ENCODE measurements around the gene GSG1L. TPM values are rescaled to one million over a fixed set of nuclear protein-coding genes. Genes with fewer than 3 reads are reported as not detected.

GSG1L gene
- total and polyA plus RNA-seq, 4 donors, result not detected

- TF ChIP-seq, protein P1, sequence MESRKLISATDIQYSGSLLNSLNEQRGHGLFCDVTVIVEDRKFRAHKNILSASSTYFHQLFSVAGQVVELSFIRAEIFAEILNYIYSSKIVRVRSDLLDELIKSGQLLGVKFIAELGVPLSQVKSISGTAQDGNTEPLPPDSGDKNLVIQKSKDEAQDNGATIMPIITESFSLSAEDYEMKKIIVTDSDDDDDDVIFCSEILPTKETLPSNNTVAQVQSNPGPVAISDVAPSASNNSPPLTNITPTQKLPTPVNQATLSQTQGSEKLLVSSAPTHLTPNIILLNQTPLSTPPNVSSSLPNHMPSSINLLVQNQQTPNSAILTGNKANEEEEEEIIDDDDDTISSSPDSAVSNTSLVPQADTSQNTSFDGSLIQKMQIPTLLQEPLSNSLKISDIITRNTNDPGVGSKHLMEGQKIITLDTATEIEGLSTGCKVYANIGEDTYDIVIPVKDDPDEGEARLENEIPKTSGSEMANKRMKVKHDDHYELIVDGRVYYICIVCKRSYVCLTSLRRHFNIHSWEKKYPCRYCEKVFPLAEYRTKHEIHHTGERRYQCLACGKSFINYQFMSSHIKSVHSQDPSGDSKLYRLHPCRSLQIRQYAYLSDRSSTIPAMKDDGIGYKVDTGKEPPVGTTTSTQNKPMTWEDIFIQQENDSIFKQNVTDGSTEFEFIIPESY (IDR thresholded peaks at IDR 0.05), result no peak
- TF ChIP-seq YY1 (IDR thresholded peaks at IDR 0.05), result no peak
These were observed 218.7 kb downstream of the GSG1L start (continued) for GRCh38 chr16:27844826-27845225.

DNA sequence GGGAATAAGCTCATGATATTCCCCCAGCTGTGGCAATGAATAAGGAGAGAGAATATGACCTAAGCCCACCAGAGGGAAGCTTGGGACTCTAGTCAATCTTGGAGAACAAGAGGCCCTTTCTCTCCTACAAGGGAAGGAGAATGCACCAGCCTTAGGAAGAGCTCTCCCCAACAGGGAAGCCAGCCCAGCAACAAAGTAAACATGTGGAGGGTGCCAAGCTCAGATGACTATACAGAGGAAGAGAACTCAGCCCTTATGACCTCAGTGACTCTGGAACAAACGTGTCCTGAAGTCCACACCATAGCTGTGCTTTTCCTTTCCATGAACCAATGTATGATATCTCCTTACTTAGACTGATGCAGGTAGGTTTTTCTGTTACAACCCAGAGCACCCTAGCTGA, 219.7 kb downstream of the GSG1L start:
- no peaks in the 10 kb centered on the region for H3K36me3 ChIP-seq (ENCODE audit: control insufficient read depth in 4 of 4, insufficient read depth in 3 of 4, low read depth in 1 of 4, low read length in 3 of 4)
- H3K9me3 ChIP-seq (ENCODE audit: control insufficient read depth in 4 of 4, low read length in 3 of 4), result no peaks in the 10 kb centered on the region
- no peaks in the 10 kb centered on the region for H3K27me3 ChIP-seq (ENCODE audit: control insufficient read depth in 4 of 4, insufficient read depth in 4 of 4, low read length in 3 of 4)
- no peak for TF ChIP-seq EGR1 (IDR thresholded peaks at IDR 0.05; ENCODE audit: low read depth in 2 of 2)
- TF ChIP-seq RAD21 (IDR thresholded peaks at IDR 0.05), result no peak
- TF ChIP-seq HNF4G (IDR thresholded peaks at IDR 0.05), result no peak
- H3K4me1 ChIP-seq (ENCODE audit: control insufficient read depth in 4 of 4, insufficient read depth in 4 of 4, low read length in 3 of 4), result no peaks in the 10 kb centered on the region
- no peak for DNase-seq (ENCODE audit: low spot score)
- no peak overlapping the region for H3K4me3 ChIP-seq (ENCODE audit: low read depth in 1 of 3, low read length in 3 of 3)
- 12% methylated on average over 1 of the region's 1 CpG for WGBS
- H3K9ac ChIP-seq (ENCODE audit: low read depth in 1 of 2, low read length in 2 of 2), result no peak overlapping the region
- H3K27ac ChIP-seq (ENCODE audit: low read depth in 1 of 2, low read length in 2 of 2), result no peak overlapping the region

DNA sequence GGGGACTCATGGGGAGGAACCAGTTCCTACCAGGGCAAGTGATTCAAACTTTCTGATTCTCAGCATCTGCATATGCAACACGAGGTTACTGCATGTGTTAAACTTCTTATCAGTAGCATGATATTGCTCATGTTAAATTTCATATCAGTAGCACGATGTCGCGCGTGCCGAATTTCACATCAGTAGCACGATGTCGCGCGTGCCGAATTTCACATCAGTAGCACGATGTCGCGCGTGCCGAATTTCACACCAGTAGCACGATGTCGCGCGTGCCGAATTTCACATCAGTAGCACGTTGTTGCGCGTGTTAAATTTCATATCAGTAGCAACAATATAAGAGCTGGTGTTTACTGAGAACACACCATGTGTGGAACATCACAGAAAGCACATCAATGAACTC, 221.6 kb downstream of the GSG1L start:
- DNase-seq (ENCODE audit: low spot score), result no peak
- no peak for TF ChIP-seq GABPA (IDR thresholded peaks at IDR 0.05 in 1 of 2, conservative IDR thresholded peaks at IDR 0.05 in 1 of 2)
- TF ChIP-seq TAF1 (conservative IDR thresholded peaks at IDR 0.05), result no peak
- no peak for TF ChIP-seq REST (IDR thresholded peaks at IDR 0.05)
- TF ChIP-seq, protein P2, sequence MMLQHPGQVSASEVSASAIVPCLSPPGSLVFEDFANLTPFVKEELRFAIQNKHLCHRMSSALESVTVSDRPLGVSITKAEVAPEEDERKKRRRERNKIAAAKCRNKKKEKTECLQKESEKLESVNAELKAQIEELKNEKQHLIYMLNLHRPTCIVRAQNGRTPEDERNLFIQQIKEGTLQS (IDR thresholded peaks at IDR 0.05), result no peak
- no peak for TF ChIP-seq CTCF (IDR thresholded peaks at IDR 0.05; ENCODE audit: low read depth, low read length, missing input control)
- no peak for TF ChIP-seq FOXA1 (IDR thresholded peaks at IDR 0.05)
- TF ChIP-seq HNF4A (conservative IDR thresholded peaks at IDR 0.05), result no peak
- no peak for TF ChIP-seq YY1 (IDR thresholded peaks at IDR 0.05)
- Histone ChIP-seq H3K4me3 (ENCODE audit: low read depth in 1 of 3, low read length in 3 of 3) (no peak overlapping the region), H3K36me3 (ENCODE audit: control insufficient read depth in 4 of 4, insufficient read depth in 3 of 4, low read depth in 1 of 4, low read length in 3 of 4) (no peaks in the 10 kb centered on the region), H3K4me1 (ENCODE audit: control insufficient read depth in 4 of 4, insufficient read depth in 4 of 4, low read length in 3 of 4) (no peaks in the 10 kb centered on the region), H3K27ac (ENCODE audit: low read depth in 1 of 2, low read length in 2 of 2) (no peak overlapping the region), H3K27me3 (ENCODE audit: control insufficient read depth in 4 of 4, insufficient read depth in 4 of 4, low read length in 3 of 4) (peaks cover 0 to 2% (median 0%) of the 10 kb centered on the region in 4 donors), H3K9ac (ENCODE audit: low read depth in 1 of 2, low read length in 2 of 2) (no peak overlapping the region), H3K9me3 (ENCODE audit: control insufficient read depth in 4 of 4, low read length in 3 of 4) (peaks cover 0 to under 1% (median 0%) of the 10 kb centered on the region in 4 donors)
- WGBS, result 85% methylated on average over 24 of the region's 24 CpGs
